ENCODE measurements around the gene PALD1. TPM values are rescaled to one million over a fixed set of nuclear protein-coding genes. Genes with fewer than 3 reads are reported as not detected.

The PALD1 gene
- 125 and 130 TPM in 2 replicates for total RNA-seq

GRCh38 chr10:70478191-70479164 is at the start of gene PALD1:
Gene PALD1 (plus strand): TSS chr10:70478767. CDS start chr10:70525952, 47,185 bp downstream.

GRCh38 chr10:70441161-70441894 is 37.2 kb upstream of the PALD1 start, which contains the start of gene NODAL:
Gene NODAL (minus strand): TSS chr10:70441681. CDS start chr10:70441667, 14 bp downstream.

GRCh38 chr10:70602665-70603448 is 124.3 kb downstream of the PALD1 start, which contains the start of gene PRF1:
Gene PRF1 (minus strand): TSS chr10:70602741. CDS start chr10:70600902, 1,839 bp downstream.

Other genes with a start within 250 kb of the PALD1 start
- 182 and 187 TPM in 2 replicates for gene PPA1, start 245.3 kb upstream of the PALD1 start, total RNA-seq
- not detected in 2 replicates for gene NPFFR1, start 194.8 kb upstream of the PALD1 start, total RNA-seq
- 10.5 and 10.9 TPM in 2 replicates for gene LRRC20, start 96.1 kb upstream of the PALD1 start, total RNA-seq
- gene EIF4EBP2, start 74.6 kb upstream of the PALD1 start, total RNA-seq = 45.4 and 59.0 TPM in 2 replicates
- gene NODAL, start 37.1 kb upstream of the PALD1 start, total RNA-seq = not detected in 2 replicates
- gene PRF1, start 124.0 kb downstream of the PALD1 start, total RNA-seq = not detected in 2 replicates
- gene ADAMTS14, start 193.7 kb downstream of the PALD1 start, total RNA-seq = not detected in 2 replicates

All from vein endothelial cell (primary cell).